Liver (tissue), 9 donors: Measurements from ENCODE around the gene TCAP. TPM values are rescaled to one million over a fixed set of nuclear protein-coding genes. Genes with fewer than 3 reads are reported as not detected.

Experiments
- DNase-seq: peaks from one replicate; pipeline ENCODE4 v3.0.0-alpha.2; 2017; ENCODE audit warnings: low spot score
- H3K27ac ChIP-seq, 2 donors: one replicate each; pipeline ENCODE4 v1.7.0; 2013; ENCODE audit warnings: inconsistent platforms in 2 of 2, low read length in 2 of 2, control low read depth in 1 of 2, low read depth in 1 of 2, mild to moderate bottlenecking in 1 of 2
- H3K27me3 ChIP-seq, 4 donors: one replicate each; pipeline versions ENCODE4 v1.6.1 to v1.7.0; 2013; ENCODE audit warnings: low read length in 3 of 4, inconsistent platforms in 1 of 4, mild to moderate bottlenecking in 1 of 4, moderate library complexity in 1 of 4; ENCODE audit not compliant: control insufficient read depth in 4 of 4, insufficient read depth in 4 of 4
- H3K36me3 ChIP-seq, 4 donors: one replicate each; pipeline versions ENCODE4 v1.6.1 to v1.7.0; 2013; ENCODE audit warnings: low read length in 3 of 4, mild to moderate bottlenecking in 3 of 4, low read depth in 1 of 4, moderate library complexity in 1 of 4; ENCODE audit not compliant: control insufficient read depth in 4 of 4, insufficient read depth in 3 of 4
- H3K4me1 ChIP-seq, 4 donors: one replicate each; pipeline versions ENCODE4 v1.6.1 to v1.7.0; 2013; ENCODE audit warnings: low read length in 3 of 4, mild to moderate bottlenecking in 3 of 4, moderate library complexity in 1 of 4; ENCODE audit not compliant: control insufficient read depth in 4 of 4, insufficient read depth in 4 of 4
- H3K4me3 ChIP-seq, 3 donors: one replicate each; pipeline versions ENCODE4 v1.6.1 to v1.7.0; 2013; ENCODE audit warnings: low read length in 3 of 3, control low read depth in 1 of 3, low read depth in 1 of 3, mild to moderate bottlenecking in 1 of 3
- H3K9ac ChIP-seq, 2 donors: one replicate each; pipeline ENCODE4 v1.7.0; 2013; ENCODE audit warnings: low read length in 2 of 2, mild to moderate bottlenecking in 2 of 2, moderate library complexity in 2 of 2, control low read depth in 1 of 2, low read depth in 1 of 2
- H3K9me3 ChIP-seq, 4 donors: one replicate each; pipeline versions ENCODE4 v1.6.1 to v1.7.0; 2013; ENCODE audit warnings: low read length in 3 of 4; ENCODE audit not compliant: control insufficient read depth in 4 of 4
- CTCF ChIP-seq: fragments of 150-350 bp; IDR thresholded peaks from 2 replicates; pipeline ENCODE4 v1.5.1; 2017; ENCODE audit warnings: improper control_type of control experiment, low read depth, low read length; ENCODE audit not compliant: missing input control
- EGR1 ChIP-seq, 2 donors: IDR thresholded peaks; 2 replicates each; pipeline ENCODE4 v1.6.1; 2016 to 2018; ENCODE audit warnings: antibody characterized with exemption in 2 of 2, low read depth in 2 of 2
- FOXA1 ChIP-seq: IDR thresholded peaks from 2 replicates; pipeline ENCODE4 v1.6.1; 2016; ENCODE audit warnings: antibody characterized with exemption
- FOXA2 ChIP-seq: IDR thresholded peaks from 2 replicates; pipeline ENCODE4 v1.6.1; 2016; ENCODE audit warnings: antibody characterized with exemption
- HNF4A ChIP-seq, 2 donors: conservative IDR thresholded peaks; 2 replicates each; pipeline ENCODE4 v1.6.1; 2016; ENCODE audit warnings: antibody characterized with exemption in 2 of 2, mild to moderate bottlenecking in 2 of 2
- HNF4G ChIP-seq: IDR thresholded peaks from 2 replicates; pipeline ENCODE4 v1.6.1; 2016; ENCODE audit warnings: antibody characterized with exemption
- JUND ChIP-seq, 2 donors: IDR thresholded peaks; 2 replicates each; pipeline ENCODE4 v1.6.1; 2016; ENCODE audit warnings: antibody characterized with exemption in 2 of 2
- NR2F2 ChIP-seq: IDR thresholded peaks from 2 replicates; pipeline ENCODE4 v1.6.1; 2016; ENCODE audit warnings: antibody characterized with exemption
- RAD21 ChIP-seq, 2 donors: IDR thresholded peaks; 2 replicates each; pipeline ENCODE4 v1.6.1; 2016; ENCODE audit warnings: antibody characterized with exemption in 2 of 2, mild to moderate bottlenecking in 2 of 2
- REST ChIP-seq: IDR thresholded peaks from 2 replicates; pipeline ENCODE4 v1.6.1; 2016; ENCODE audit warnings: antibody characterized with exemption, mild to moderate bottlenecking
- RXRA ChIP-seq, 2 donors: IDR thresholded peaks; 2 replicates each; pipeline ENCODE4 v1.6.1; 2017 to 2018; ENCODE audit warnings: antibody characterized with exemption in 2 of 2, mild to moderate bottlenecking in 1 of 2
- SP1 ChIP-seq: IDR thresholded peaks from 2 replicates; pipeline ENCODE4 v1.6.1; 2018; ENCODE audit warnings: antibody characterized with exemption, mild to moderate bottlenecking
- TAF1 ChIP-seq: conservative IDR thresholded peaks from 2 replicates; pipeline ENCODE4 v1.6.1; 2016; ENCODE audit warnings: antibody characterized with exemption, mild to moderate bottlenecking
- YY1 ChIP-seq: IDR thresholded peaks from 2 replicates; pipeline ENCODE4 v1.6.1; 2016; ENCODE audit warnings: antibody characterized with exemption, mild to moderate bottlenecking
- WGBS: extraction: QIAGEN DNeasy Blood & Tissue Kit; methylation state at CpG from one replicate; pipeline ENCODE4 v1.1.7; 2013; 5-methylcytosine and 5-hydroxymethylcytosine counted together
- polyA plus RNA-seq, 2 donors: library from polyadenylated mRNA; stranded (reverse) in 1 of 2; unstranded in 1 of 2; fragments of 200-250 nt in 1 of 2; fragments of >200 nt in 1 of 2; fragmentation: Nextera tagmentation in 1 of 2; extraction: Ambion mirVana in 1 of 2; gene quantifications; one replicate each; pipeline versions ENCODE4 v1.2.1 to v1.2.3, GENCODE V29; 2013 to 2015
- total RNA-seq, 2 donors: library from RNA; depleted of rRNA; stranded (reverse); fragments of >200 nt; gene quantifications; one replicate each; pipeline ENCODE4 v1.2.3, GENCODE V29; 2014
- TF ChIP-seq, protein P1 (sequence below): IDR thresholded peaks from 2 replicates; pipeline ENCODE4 v1.6.1; 2016; ENCODE audit warnings: antibody characterized with exemption
- TF ChIP-seq, protein P2 (sequence below): IDR thresholded peaks from 2 replicates; pipeline ENCODE4 v1.6.1; 2016; ENCODE audit warnings: antibody characterized with exemption
- TF ChIP-seq, protein P3 (sequence below): IDR thresholded peaks from 2 replicates; pipeline ENCODE4 v1.6.1; 2016; ENCODE audit warnings: antibody characterized with exemption
- donor health status: healthy.
- donor health status: healthy.
- donor health status: healthy.
- donor health status: healthy.
- donor health status: healthy.

The TCAP gene
- total and polyA plus RNA-seq, 4 donors, result 0.14 to 0.67 (median 0.22) TPM; not detected in 1

GRCh38 chr17:39674179-39674578 is 9.0 kb downstream of the TCAP start:
- Histone ChIP-seq H3K4me1 (peaks cover 0 to 10% (median under 1%) of the 10 kb centered on the region in 4 donors), H3K27ac (no peak overlapping the region), H3K27me3 (no peaks in the 10 kb centered on the region), H3K9me3 (no peaks in the 10 kb centered on the region), H3K4me3 (no peak overlapping the region), H3K36me3 (no peaks in the 10 kb centered on the region), H3K9ac (no peak overlapping the region)
- TF ChIP-seq, protein P1, sequence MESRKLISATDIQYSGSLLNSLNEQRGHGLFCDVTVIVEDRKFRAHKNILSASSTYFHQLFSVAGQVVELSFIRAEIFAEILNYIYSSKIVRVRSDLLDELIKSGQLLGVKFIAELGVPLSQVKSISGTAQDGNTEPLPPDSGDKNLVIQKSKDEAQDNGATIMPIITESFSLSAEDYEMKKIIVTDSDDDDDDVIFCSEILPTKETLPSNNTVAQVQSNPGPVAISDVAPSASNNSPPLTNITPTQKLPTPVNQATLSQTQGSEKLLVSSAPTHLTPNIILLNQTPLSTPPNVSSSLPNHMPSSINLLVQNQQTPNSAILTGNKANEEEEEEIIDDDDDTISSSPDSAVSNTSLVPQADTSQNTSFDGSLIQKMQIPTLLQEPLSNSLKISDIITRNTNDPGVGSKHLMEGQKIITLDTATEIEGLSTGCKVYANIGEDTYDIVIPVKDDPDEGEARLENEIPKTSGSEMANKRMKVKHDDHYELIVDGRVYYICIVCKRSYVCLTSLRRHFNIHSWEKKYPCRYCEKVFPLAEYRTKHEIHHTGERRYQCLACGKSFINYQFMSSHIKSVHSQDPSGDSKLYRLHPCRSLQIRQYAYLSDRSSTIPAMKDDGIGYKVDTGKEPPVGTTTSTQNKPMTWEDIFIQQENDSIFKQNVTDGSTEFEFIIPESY, result no peak
- TF ChIP-seq RXRA (IDR thresholded peaks at IDR 0.05), result no peak
- TF ChIP-seq NR2F2, result no peak
- TF ChIP-seq REST, result no peak
- no peak for TF ChIP-seq YY1
- TF ChIP-seq, protein P2, sequence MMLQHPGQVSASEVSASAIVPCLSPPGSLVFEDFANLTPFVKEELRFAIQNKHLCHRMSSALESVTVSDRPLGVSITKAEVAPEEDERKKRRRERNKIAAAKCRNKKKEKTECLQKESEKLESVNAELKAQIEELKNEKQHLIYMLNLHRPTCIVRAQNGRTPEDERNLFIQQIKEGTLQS, result no peak
- no peak for TF ChIP-seq TAF1
- no peak for TF ChIP-seq FOXA1
- no peak for TF ChIP-seq RAD21 (IDR thresholded peaks at IDR 0.05)
- 89% methylated on average over 5 of the region's 5 CpGs for WGBS
- no peak for DNase-seq

GRCh38 chr17:39674702-39675389 is 9.7 kb downstream of the TCAP start:
- DNase-seq, result no peak
- H3K27ac ChIP-seq, result no peak overlapping the region
- TF ChIP-seq RAD21 (IDR thresholded peaks at IDR 0.05), result no peak
- no peak for TF ChIP-seq REST
- no peak for TF ChIP-seq EGR1 (IDR thresholded peaks at IDR 0.05; ENCODE audit: low read depth in 2 of 2)
- no peak for TF ChIP-seq CTCF
- TF ChIP-seq, protein P1, result no peak
- TF ChIP-seq NR2F2, result no peak
- TF ChIP-seq, protein P3, sequence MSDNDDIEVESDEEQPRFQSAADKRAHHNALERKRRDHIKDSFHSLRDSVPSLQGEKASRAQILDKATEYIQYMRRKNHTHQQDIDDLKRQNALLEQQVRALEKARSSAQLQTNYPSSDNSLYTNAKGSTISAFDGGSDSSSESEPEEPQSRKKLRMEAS, result no peak
- TF ChIP-seq SP1, result no peak
- no peak for TF ChIP-seq FOXA2
- no peak for TF ChIP-seq HNF4G
- no peak for TF ChIP-seq JUND (IDR thresholded peaks at IDR 0.05)
- no peak for TF ChIP-seq RXRA (IDR thresholded peaks at IDR 0.05)
- no peak for TF ChIP-seq HNF4A (conservative IDR thresholded peaks at IDR 0.05)
- TF ChIP-seq, protein P2, result no peak
- TF ChIP-seq YY1, result no peak

More at GRCh38 chr17:39674702-39675389, 9.7 kb downstream of the TCAP start:
- Histone ChIP-seq H3K9me3 (no peaks in the 10 kb centered on the region), H3K4me3 (no peak overlapping the region), H3K9ac (no peak overlapping the region), H3K36me3 (no peaks in the 10 kb centered on the region), H3K4me1 (peaks cover 0 to 11% (median under 1%) of the 10 kb centered on the region in 4 donors), H3K27me3 (no peaks in the 10 kb centered on the region)
- WGBS, result 63% methylated on average over 11 of the region's 11 CpGs
